Airway epithelial cell (primary cell): ENCODE results near the gene BEX1. TPM values are rescaled to one million over a fixed set of nuclear protein-coding genes. Genes with fewer than 3 reads are reported as not detected.

Source experiments
- total RNA-seq: library from RNA; depleted of rRNA; stranded (reverse); fragments of >200 nt; gene quantifications from 2 replicates; pipeline ENCODE4 v1.2.3, GENCODE V29; 2015

The BEX1 gene
- total RNA-seq, result 1.9 TPM in 1 of 2 replicates, not detected in the other

DNA sequence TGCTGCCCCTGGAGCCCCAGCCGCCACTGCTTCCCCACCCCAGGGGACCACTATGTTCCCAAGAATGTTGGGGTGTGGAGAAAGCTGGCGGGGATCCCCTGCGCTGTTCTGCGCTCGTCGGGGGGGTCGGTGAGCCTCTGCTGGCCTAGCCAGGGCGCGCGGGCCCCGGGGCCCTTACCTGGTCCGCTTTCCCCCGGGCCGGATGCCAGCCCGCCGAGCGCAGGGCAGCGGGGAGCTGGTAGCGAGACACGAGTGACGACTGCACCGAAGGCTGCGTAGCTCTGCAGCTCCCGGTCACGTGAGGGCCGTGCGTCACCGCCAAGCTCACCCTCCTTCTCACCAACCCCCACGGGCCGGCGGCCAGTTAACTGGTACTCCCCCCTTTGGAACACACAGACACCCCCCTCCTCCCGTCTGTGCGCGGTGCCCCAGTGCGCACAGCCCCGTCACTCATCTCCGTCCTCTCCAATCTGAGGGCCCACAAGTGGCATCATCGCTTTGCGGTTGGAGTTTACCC, at the start of gene BEX1:
TSS of gene BEX1 (minus strand) at position 254 of the 517 bp plus-strand sequence. CDS start 897 bp downstream, outside the sequence.

DNA sequence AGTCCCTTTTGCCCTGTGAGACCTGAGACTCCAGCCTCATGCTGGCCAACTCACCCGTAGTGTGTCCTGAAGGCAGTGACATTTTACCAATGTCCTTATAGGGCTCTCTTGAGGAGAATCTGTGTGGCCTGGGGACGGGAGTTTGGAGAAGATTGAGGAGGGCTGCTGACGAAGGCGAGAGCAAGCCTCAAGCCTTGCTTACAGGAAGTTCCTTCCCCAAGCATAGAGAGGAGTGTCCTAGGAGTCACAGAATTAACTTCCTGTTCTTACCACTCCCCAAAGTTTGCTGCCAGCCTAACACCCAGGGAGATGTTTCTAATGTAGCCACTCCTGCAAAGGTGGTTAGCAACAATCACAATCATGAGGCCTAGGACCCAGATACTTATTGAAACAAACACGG, 29.0 kb upstream of the BEX1 start, which contains the start of gene NXF3:
TSS of gene NXF3 (minus strand) at position 202 of the 400 bp plus-strand sequence. CDS start at position 82, 120 bp downstream.

Other genes with a start within 250 kb of the BEX1 start
- gene RAB40AL, start 126.9 kb downstream of the BEX1 start, total RNA-seq, result not detected in 2 replicates
- gene NXF3, start 29.0 kb upstream of the BEX1 start, total RNA-seq, result not detected in 2 replicates
- gene BEX4, start 150.9 kb upstream of the BEX1 start, total RNA-seq, result 18.3 and 20.9 TPM in 2 replicates
- 75.7 and 83.1 TPM in 2 replicates for gene TCEAL8, start 191.0 kb upstream of the BEX1 start, total RNA-seq
- gene TCEAL5, start 212.6 kb upstream of the BEX1 start, total RNA-seq, result not detected in 2 replicates
- 3.6 and 4.0 TPM in 2 replicates for gene BEX2, start 246.8 kb upstream of the BEX1 start, total RNA-seq